ENCODE measurements around the gene HABP2. TPM values are rescaled to one million over a fixed set of nuclear protein-coding genes. Genes with fewer than 3 reads are reported as not detected.

The HABP2 gene
- total RNA-seq, 1 experiment from 2014 or later = not detected

DNA sequence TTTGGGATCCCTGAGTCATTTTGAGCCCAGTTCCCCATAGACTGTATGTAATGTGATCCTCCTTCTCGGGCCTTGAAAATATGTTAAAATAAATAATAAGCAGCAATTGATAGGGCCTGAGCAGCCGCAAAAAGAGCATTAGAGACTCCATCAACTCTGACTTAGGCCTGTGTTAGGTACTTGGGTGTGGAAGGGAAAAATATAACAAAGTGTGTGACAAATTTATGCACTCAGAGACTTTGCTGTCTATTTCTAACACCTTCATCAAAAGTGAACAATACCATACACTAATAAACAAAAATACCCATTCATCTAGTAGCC, 31.4 kb upstream of the HABP2 start:
- Mint-ChIP-seq H3K27me3 (ENCODE audit: low read depth) (peaks cover 56% of the 10 kb centered on the region), H3K9me3 (no peaks in the 10 kb centered on the region; a peak in 1 of 5 replicates), H3K4me3 (no peak overlapping the region), H3K36me3 (ENCODE audit: insufficient read depth in 1 of 3, low read depth in 3 of 3) (no peaks in the 10 kb centered on the region), H3K27ac (no peak overlapping the region), H3K4me1 (peaks cover 6% of the 10 kb centered on the region in 2 experiments; a peak in 3 of 4 replicates)
- Histone ChIP-seq H3K4ac (ENCODE audit: low read depth, low read length) (no peak overlapping the region), H3K23ac (ENCODE audit: insufficient read length, low read depth, low read length) (no peak overlapping the region), H3T11ph (ENCODE audit: low read length) (no peak overlapping the region), H3K4me1 (ENCODE audit: insufficient read depth, low read length) (no peaks in the 10 kb centered on the region), H4K20me1 (ENCODE audit: control insufficient read depth, insufficient read depth, insufficient read length) (no peaks in the 10 kb centered on the region), H3K18ac (ENCODE audit: insufficient read length, low read depth, low read length) (no peak overlapping the region), H3K23me2 (ENCODE audit: insufficient read length, low read depth, low read length, poor library complexity, severe bottlenecking) (no peaks in the 10 kb centered on the region), H3K14ac (ENCODE audit: insufficient read depth, low read length) (no peak overlapping the region), H2AFZ (ENCODE audit: low read length) (no peak overlapping the region), H3K9ac (ENCODE audit: extremely low read depth, insufficient read length, low read length) (no peak overlapping the region), H2AK5ac (ENCODE audit: insufficient read length, low read length) (no peak overlapping the region), H3K56ac (ENCODE audit: insufficient read length, low read depth, low read length) (no peak overlapping the region), H2BK5ac (ENCODE audit: insufficient read length, low read length) (no peak overlapping the region), H3K4me2 (ENCODE audit: insufficient read depth, insufficient read length, low read length) (no peak overlapping the region), H2BK15ac (ENCODE audit: low read depth, low read length) (no peak overlapping the region), H3K27ac (ENCODE audit: insufficient read length, low read depth, low read length) (no peak overlapping the region), H4K91ac (ENCODE audit: insufficient read length, low read depth, low read length) (no peak overlapping the region), H4K8ac (replicated peaks; ENCODE audit: insufficient read length, low read depth, low read length) (no peak overlapping the region), H3K27me3 (ENCODE audit: insufficient read depth, low read length) (no peaks in the 10 kb centered on the region), H2BK12ac (ENCODE audit: insufficient read length, low read depth, low read length) (no peak overlapping the region), H3K9me3 (ENCODE audit: control insufficient read depth, low read depth, low read length) (no peaks in the 10 kb centered on the region), H4K5ac (ENCODE audit: insufficient read length, low read depth, low read length) (no peak overlapping the region), H3K79me2 (ENCODE audit: insufficient read depth, low read length) (no peaks in the 10 kb centered on the region), H3K79me1 (ENCODE audit: insufficient read depth, low read depth, low read length, poor library complexity, severe bottlenecking) (no peaks in the 10 kb centered on the region), H2BK20ac (ENCODE audit: low read depth, low read length, poor library complexity, severe bottlenecking) (no peak overlapping the region), H2BK120ac (ENCODE audit: low read depth, low read length, poor library complexity, severe bottlenecking) (no peak overlapping the region)
- TF ChIP-seq, protein P1, sequence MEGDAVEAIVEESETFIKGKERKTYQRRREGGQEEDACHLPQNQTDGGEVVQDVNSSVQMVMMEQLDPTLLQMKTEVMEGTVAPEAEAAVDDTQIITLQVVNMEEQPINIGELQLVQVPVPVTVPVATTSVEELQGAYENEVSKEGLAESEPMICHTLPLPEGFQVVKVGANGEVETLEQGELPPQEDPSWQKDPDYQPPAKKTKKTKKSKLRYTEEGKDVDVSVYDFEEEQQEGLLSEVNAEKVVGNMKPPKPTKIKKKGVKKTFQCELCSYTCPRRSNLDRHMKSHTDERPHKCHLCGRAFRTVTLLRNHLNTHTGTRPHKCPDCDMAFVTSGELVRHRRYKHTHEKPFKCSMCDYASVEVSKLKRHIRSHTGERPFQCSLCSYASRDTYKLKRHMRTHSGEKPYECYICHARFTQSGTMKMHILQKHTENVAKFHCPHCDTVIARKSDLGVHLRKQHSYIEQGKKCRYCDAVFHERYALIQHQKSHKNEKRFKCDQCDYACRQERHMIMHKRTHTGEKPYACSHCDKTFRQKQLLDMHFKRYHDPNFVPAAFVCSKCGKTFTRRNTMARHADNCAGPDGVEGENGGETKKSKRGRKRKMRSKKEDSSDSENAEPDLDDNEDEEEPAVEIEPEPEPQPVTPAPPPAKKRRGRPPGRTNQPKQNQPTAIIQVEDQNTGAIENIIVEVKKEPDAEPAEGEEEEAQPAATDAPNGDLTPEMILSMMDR (conservative IDR thresholded peaks at IDR 0.05) = no peak
- no peak for DNase-seq
- no CpG with 5 or more reads among the region's 2 CpGs for WGBS (ENCODE audit: extremely low coverage, insufficient read length, low lambda C conversion rate)
